ENCODE measurements around the gene NUBP2.

Gene NUBP2

GRCh38 chr16:1761751-1762150 is 21.0 kb upstream of the NUBP2 start:
- TF ChIP-seq TAF1 (IDR thresholded peaks at IDR 0.05; ENCODE audit: low read depth) = no peak
- TF ChIP-seq USF1 (IDR thresholded peaks at IDR 0.05) = no peak
- TF ChIP-seq CEBPB (IDR thresholded peaks at IDR 0.05) = no peak
- TF ChIP-seq NFIC (IDR thresholded peaks at IDR 0.05) = no peak
- no peak for TF ChIP-seq CREB1 (IDR thresholded peaks at IDR 0.05; ENCODE audit: low read depth)
- TF ChIP-seq YY1 (IDR thresholded peaks at IDR 0.05; ENCODE audit: low read depth) = no peak
- TF ChIP-seq EP300 (IDR thresholded peaks at IDR 0.05; ENCODE audit: borderline replicate concordance) = no peak
- no peak for TF ChIP-seq TEAD4 (IDR thresholded peaks at IDR 0.05)
- TF ChIP-seq EGR1 (IDR thresholded peaks at IDR 0.05) = no peak
- no peak for TF ChIP-seq TCF12 (IDR thresholded peaks at IDR 0.05; ENCODE audit: low read depth)
- TF ChIP-seq MAX (IDR thresholded peaks at IDR 0.05) = no peak
- TF ChIP-seq ZBTB7A (IDR thresholded peaks at IDR 0.05; ENCODE audit: low read depth) = no peak
- TF ChIP-seq FOXM1 (IDR thresholded peaks at IDR 0.05; ENCODE audit: borderline replicate concordance, low read depth) = no peak
- no peak for TF ChIP-seq RAD21 (IDR thresholded peaks at IDR 0.05; ENCODE audit: low read depth)
- TF ChIP-seq REST (IDR thresholded peaks at IDR 0.05; ENCODE audit: low read depth) = no peak

- TF ChIP-seq TCF12 (IDR thresholded peaks at IDR 0.05; ENCODE audit: low read depth) = no peak
- no peak for TF ChIP-seq USF1 (IDR thresholded peaks at IDR 0.05)
- TF ChIP-seq EP300 (IDR thresholded peaks at IDR 0.05; ENCODE audit: borderline replicate concordance) = no peak
- no peak for TF ChIP-seq CREB1 (IDR thresholded peaks at IDR 0.05; ENCODE audit: low read depth)
- no peak for TF ChIP-seq TAF1 (IDR thresholded peaks at IDR 0.05; ENCODE audit: low read depth)
- no peak for TF ChIP-seq NFIC (IDR thresholded peaks at IDR 0.05)
- TF ChIP-seq MAX (IDR thresholded peaks at IDR 0.05) = no peak
- no peak for TF ChIP-seq ZBTB7A (IDR thresholded peaks at IDR 0.05; ENCODE audit: low read depth)
- TF ChIP-seq YY1 (IDR thresholded peaks at IDR 0.05; ENCODE audit: low read depth) = no peak
- no peak for TF ChIP-seq REST (IDR thresholded peaks at IDR 0.05; ENCODE audit: low read depth)
- TF ChIP-seq FOXM1 (IDR thresholded peaks at IDR 0.05; ENCODE audit: borderline replicate concordance, low read depth) = no peak
- no peak for TF ChIP-seq EGR1 (IDR thresholded peaks at IDR 0.05)
- no peak for TF ChIP-seq TEAD4 (IDR thresholded peaks at IDR 0.05)
- TF ChIP-seq RAD21 (IDR thresholded peaks at IDR 0.05; ENCODE audit: low read depth) = no peak
- TF ChIP-seq CEBPB (IDR thresholded peaks at IDR 0.05) = no peak
Measured at GRCh38 chr16:1762196-1762878, 20.4 kb upstream of the NUBP2 start.

- TF ChIP-seq FOXM1 (IDR thresholded peaks at IDR 0.05; ENCODE audit: borderline replicate concordance, low read depth) (no peak), NFIC (IDR thresholded peaks at IDR 0.05) (peak; percentile 69), ZBTB7A (IDR thresholded peaks at IDR 0.05; ENCODE audit: low read depth) (no peak), TCF12 (IDR thresholded peaks at IDR 0.05; ENCODE audit: low read depth) (0 out of 2 replicates have a peak, but pooled peaks have one; percentile 16), USF1 (IDR thresholded peaks at IDR 0.05) (no peak)
Measured at GRCh38 chr16:1762879-1763520, 19.8 kb upstream of the NUBP2 start.

- TF ChIP-seq RAD21 (IDR thresholded peaks at IDR 0.05; ENCODE audit: low read depth) (peak; percentile 17; the same call in 1 of the 2 replicates), NFIC (IDR thresholded peaks at IDR 0.05) (no peak)
Measured at GRCh38 chr16:1763521-1764511, 18.9 kb upstream of the NUBP2 start.

Measured in Ishikawa (cell line).